Uterus (tissue), 4 donors: Measurements from ENCODE around the gene COPS8. TPM values are rescaled to one million over a fixed set of nuclear protein-coding genes. Genes with fewer than 3 reads are reported as not detected.

Experiments
- DNase-seq, 2 donors: peaks; one replicate each; pipeline ENCODE4 v3.0.0-alpha.2; 2019 to 2020
- H3K27ac ChIP-seq, 2 donors: fragments of 200-600 bp; sonication (generic); 1 replicate in 1 of 2; 2 replicates in 1 of 2; pipeline ENCODE4 v1.5.1; 2016 to 2018
- H3K27me3 ChIP-seq, 2 donors: fragments of 200-600 bp; sonication (generic); one replicate each; pipeline ENCODE4 v1.5.1; 2018 to 2019; ENCODE audit warnings: control low read depth in 1 of 2
- H3K36me3 ChIP-seq, 2 donors: fragments of 200-600 bp; sonication (generic); one replicate each; pipeline ENCODE4 v1.5.1; 2019; ENCODE audit warnings: control low read depth in 1 of 2
- H3K4me1 ChIP-seq, 2 donors: fragments of 200-600 bp; sonication (generic); one replicate each; pipeline ENCODE4 v1.5.1; 2018 to 2019; ENCODE audit warnings: control low read depth in 1 of 2
- H3K4me3 ChIP-seq, 2 donors: fragments of 200-600 bp; sonication (generic); 1 replicate in 1 of 2; 2 replicates in 1 of 2; pipeline ENCODE4 v1.5.1; 2018 to 2019; ENCODE audit warnings: mild to moderate bottlenecking in 1 of 2
- H3K9me3 ChIP-seq, 2 donors: fragments of 200-600 bp; sonication (generic); one replicate each; pipeline ENCODE4 v1.5.1; 2019; ENCODE audit warnings: control low read depth in 1 of 2
- POLR2A ChIP-seq, 2 donors: fragments of 450-650 bp; IDR thresholded peaks; one replicate each; pipeline ENCODE4 v1.6.1; 2016; ENCODE audit warnings: antibody characterized with exemption in 2 of 2, mild to moderate bottlenecking in 1 of 2, moderate library complexity in 1 of 2
- intact Hi-C: fragments of 100-400 bp; cut with DNase I; formaldehyde crosslinking; loops from one replicate; pipeline ENCODE4 v1.15.1; 2023; ENCODE audit warnings: low total_unique reads
- total RNA-seq, 4 donors: library from RNA; depleted of rRNA in 3 of 4; stranded (reverse); fragments of >200 nt in 3 of 4; gene quantifications; one replicate each; pipeline versions ENCODE4 v1.1.0 to v1.2.4, GENCODE V29; 2014 to 2023
- TF ChIP-seq, protein P1 (sequence below), 4 experiments: fragments of 200-600 bp in 2 of 4; fragments of 450-650 bp in 2 of 4; sonication (generic) in 2 of 4; IDR thresholded peaks; one replicate each; pipeline ENCODE4 v1.5.1; 2016 to 2019; ENCODE audit warnings: antibody characterized with exemption in 4 of 4, mild to moderate bottlenecking in 2 of 4, moderate library complexity in 1 of 4
- donor health status: DM: yes; HTN: yes; CAD: no.

The COPS8 gene
- total RNA-seq, 4 donors from 2014 or later: 45.0 to 139 (median 60.8) TPM

DNA sequence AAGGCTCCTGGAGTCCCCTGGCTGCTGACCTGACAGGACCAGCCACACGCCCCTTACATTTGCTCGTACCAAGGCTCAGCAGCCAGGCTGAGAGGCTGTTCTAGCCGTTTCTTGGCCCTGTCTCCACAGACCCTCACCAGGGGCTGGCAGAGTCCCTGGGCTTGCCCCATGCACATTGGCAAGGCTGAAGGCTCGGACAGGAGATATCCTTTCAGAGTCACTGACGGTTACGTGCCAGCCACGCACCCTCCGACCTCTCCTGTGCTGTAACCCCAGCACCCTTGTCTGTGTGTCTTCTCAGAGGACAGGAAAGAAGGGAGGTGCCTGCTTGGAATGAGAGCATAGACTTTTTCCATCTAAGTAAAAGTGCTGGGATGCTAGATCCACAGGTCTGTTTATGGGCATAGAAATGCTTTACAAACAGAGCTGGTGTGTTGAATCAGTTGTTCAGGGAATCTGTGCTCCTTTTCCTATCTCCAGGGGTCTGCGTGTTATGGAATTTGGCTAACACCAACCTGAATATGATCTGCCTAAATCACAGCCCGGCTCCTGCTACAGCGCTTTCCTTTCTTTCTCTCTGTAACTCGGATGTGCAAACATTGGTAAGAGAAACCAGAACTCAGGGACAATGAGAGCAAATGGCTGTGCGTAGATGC is 41.0 kb downstream of the COPS8 start:
- no peak overlapping the region for H3K4me3 ChIP-seq
- H3K27ac ChIP-seq: peak overlapping the region; percentile 90 to 92
- no peaks in the 10 kb centered on the region for H3K9me3 ChIP-seq
- no peak for TF ChIP-seq POLR2A (IDR thresholded peaks at IDR 0.05)
- TF ChIP-seq, protein P1, sequence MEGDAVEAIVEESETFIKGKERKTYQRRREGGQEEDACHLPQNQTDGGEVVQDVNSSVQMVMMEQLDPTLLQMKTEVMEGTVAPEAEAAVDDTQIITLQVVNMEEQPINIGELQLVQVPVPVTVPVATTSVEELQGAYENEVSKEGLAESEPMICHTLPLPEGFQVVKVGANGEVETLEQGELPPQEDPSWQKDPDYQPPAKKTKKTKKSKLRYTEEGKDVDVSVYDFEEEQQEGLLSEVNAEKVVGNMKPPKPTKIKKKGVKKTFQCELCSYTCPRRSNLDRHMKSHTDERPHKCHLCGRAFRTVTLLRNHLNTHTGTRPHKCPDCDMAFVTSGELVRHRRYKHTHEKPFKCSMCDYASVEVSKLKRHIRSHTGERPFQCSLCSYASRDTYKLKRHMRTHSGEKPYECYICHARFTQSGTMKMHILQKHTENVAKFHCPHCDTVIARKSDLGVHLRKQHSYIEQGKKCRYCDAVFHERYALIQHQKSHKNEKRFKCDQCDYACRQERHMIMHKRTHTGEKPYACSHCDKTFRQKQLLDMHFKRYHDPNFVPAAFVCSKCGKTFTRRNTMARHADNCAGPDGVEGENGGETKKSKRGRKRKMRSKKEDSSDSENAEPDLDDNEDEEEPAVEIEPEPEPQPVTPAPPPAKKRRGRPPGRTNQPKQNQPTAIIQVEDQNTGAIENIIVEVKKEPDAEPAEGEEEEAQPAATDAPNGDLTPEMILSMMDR (IDR thresholded peaks at IDR 0.05): no peak
- DNase-seq: no peak
- peaks cover 0 to 10% of the 10 kb centered on the region in 2 donors for H3K4me1 ChIP-seq
- intact Hi-C loops: loop anchor here (10.0 kb wide), 1 partner anchor 448 kb away; no protein-coding TSS in a partner anchor
- H3K27me3 ChIP-seq: no peaks in the 10 kb centered on the region
- no peaks in the 10 kb centered on the region for H3K36me3 ChIP-seq

DNA sequence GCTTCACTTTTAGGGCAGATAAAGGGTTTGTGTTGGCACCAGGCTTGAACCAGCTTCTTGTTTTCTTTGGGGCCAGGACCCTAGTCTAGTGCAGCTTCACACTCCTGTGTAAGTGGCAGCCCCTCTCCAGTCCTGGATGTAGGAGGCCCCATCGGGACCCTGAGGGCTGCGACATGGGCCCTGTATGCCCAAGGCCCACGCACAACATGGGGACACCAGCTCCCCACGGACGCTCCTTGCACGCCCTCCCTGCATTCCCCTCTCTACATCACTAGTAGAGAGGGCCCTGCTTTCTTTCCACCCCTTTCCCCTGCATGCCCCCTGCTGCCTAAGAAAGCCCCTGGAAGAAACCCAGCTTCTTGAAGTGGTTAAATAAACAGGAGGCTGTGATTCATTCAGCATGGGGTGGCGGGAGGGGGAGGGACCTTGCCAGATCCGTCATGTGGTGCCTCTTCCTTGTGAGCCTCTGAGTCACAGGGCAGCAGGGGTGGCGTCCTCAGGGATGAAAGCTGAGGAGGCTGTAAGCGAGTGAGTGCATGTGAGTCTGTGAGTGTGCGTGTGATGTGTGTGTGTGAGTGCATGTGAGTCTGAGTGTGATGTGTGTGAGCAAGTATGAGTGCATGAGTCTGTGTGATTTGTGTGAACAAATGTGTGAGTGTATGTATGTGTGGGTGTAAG is 42.5 kb downstream of the COPS8 start:
- H3K4me3 ChIP-seq: no peak overlapping the region
- no peaks in the 10 kb centered on the region for H3K9me3 ChIP-seq
- H3K4me1 ChIP-seq: peaks cover 0 to 10% of the 10 kb centered on the region in 2 donors
- no peaks in the 10 kb centered on the region for H3K36me3 ChIP-seq
- H3K27me3 ChIP-seq: no peaks in the 10 kb centered on the region
- DNase-seq: peak; percentile 96 to 99
- peak overlapping the region; percentile 90 to 92 for H3K27ac ChIP-seq
- intact Hi-C loops: loop anchor here (10.0 kb wide), 1 partner anchor 447 kb away; no protein-coding TSS in a partner anchor
- peak in 1 of 2 donors; percentile 9 for TF ChIP-seq POLR2A (IDR thresholded peaks at IDR 0.05)
- TF ChIP-seq, protein P1 (IDR thresholded peaks at IDR 0.05): peak in 1 of 4 experiments; percentile 3

DNA sequence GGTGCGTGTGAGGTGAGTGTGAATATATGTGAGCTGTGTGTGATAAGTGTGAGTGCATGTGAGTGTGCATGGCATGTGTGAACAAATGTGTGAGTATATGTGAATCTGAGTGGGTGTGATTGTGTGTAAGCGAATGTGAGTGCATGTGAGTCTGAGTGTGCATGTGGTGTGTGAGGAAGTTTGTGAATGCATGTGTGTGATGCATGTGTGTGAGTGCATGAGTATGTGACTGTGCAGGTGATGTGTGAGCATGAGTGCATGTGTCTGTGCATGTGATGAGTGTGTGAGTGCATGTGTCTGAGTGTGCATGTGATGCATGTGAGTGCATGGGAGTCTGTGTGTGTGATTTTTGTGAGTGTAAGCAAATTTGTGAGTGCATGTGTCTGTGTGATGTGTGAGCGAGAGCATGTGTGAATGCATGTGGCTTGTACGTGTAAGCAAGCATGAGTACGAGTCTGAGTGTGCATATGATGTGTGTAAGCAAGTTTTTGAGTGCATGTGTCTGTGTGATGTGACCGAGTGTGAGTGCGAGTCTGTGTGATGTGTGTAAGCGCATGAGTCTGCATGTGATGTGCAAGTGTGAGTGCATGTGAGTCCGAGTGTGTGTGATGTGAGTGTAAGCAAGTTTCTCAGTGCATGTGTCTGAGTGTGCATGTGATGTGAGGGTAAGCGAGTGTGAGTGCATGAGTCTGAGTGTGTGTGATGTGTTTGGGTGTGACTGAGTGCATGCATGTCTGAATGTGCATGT is 43.3 kb downstream of the COPS8 start:
- Histone ChIP-seq H3K27ac (peak overlapping the region; percentile 67 to 92), H3K27me3 (no peaks in the 10 kb centered on the region), H3K9me3 (no peaks in the 10 kb centered on the region), H3K4me1 (peaks cover 0 to 11% of the 10 kb centered on the region in 2 donors), H3K4me3 (no peak overlapping the region), H3K36me3 (no peaks in the 10 kb centered on the region)
- intact Hi-C loops: loop anchor here (10.0 kb wide), 1 partner anchor 446 kb away; no protein-coding TSS in a partner anchor
- TF ChIP-seq POLR2A (IDR thresholded peaks at IDR 0.05): no peak
- TF ChIP-seq, protein P1 (IDR thresholded peaks at IDR 0.05): no peak
- peak in 1 of 2 donors; percentile 14 for DNase-seq

DNA sequence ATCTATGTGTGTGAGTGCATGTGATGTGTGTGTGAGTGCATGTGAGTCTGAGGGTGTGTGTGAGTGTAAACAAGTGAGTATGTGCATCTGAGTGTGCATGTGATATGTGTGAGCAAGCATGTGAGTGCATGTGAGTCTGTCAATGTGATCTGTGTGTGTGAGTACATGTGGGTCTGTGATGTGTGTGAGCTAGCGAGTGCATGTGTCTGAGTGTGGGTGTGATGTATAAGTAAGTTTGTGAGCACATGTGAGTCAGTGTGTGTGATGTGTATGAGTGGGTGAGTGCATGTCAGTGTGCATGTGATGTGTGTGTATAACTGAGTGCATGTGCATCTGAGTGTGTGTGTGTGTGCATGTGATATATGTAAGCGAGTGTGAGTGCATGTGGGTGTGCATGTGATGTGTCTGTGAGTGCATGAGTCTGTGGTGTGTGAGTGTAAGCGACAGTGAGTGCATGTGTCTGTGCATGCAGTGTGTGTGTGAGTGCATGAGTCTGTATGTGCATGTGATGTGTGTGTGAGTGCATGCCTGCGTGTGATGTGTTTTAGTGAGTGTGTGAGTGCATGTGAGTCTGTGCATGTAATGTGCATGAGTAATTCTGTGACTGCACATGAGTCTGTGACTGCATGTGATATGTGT is 44.1 kb downstream of the COPS8 start:
- Histone ChIP-seq H3K4me3 (no peak overlapping the region), H3K27ac (peak overlapping the region in 1 of 2 donors; percentile 92), H3K36me3 (no peaks in the 10 kb centered on the region), H3K9me3 (no peaks in the 10 kb centered on the region), H3K4me1 (peaks cover 0 to 15% of the 10 kb centered on the region in 2 donors), H3K27me3 (no peaks in the 10 kb centered on the region)
- intact Hi-C loops: loop anchor here (10.0 kb wide), 1 partner anchor 445 kb away; no protein-coding TSS in a partner anchor
- TF ChIP-seq, protein P1 (IDR thresholded peaks at IDR 0.05): no peak
- no peak for TF ChIP-seq POLR2A (IDR thresholded peaks at IDR 0.05)
- DNase-seq: peak in 1 of 2 donors; percentile 11
